SU-DHL-6 (cell line): Measurements from ENCODE around the gene OR6J1.
"Not testable (repeated sequence)": the region's sequence is repeated elsewhere in the genome, so short reads cannot be mapped to it uniquely, and the experiment has no call there.

Experiments used
- H2AFZ ChIP-seq: fragments of 200-600 bp; sonication (generic); 2 replicates; pipeline ENCODE4 v1.6.1; 2014; ENCODE audit warnings: low read depth, mild to moderate bottlenecking, moderate library complexity, mixed read lengths, antibody characterized with exemption, low read length; ENCODE audit not compliant: severe bottlenecking
- H3F3A ChIP-seq: fragments of 200-600 bp; shearing (Covaris generic); 2 replicates; pipeline ENCODE4 v1.6.0; 2016; ENCODE audit warnings: antibody characterized with exemption, mild to moderate bottlenecking; ENCODE audit not compliant: insufficient read depth
- H3K27ac ChIP-seq: fragments of 200-600 bp; sonication (generic); 2 replicates; pipeline ENCODE4 v1.5.1; 2016; ENCODE audit warnings: low read depth, mild to moderate bottlenecking, low read length, moderate library complexity, mixed read lengths
- H3K27me3 ChIP-seq: fragments of 200-600 bp; sonication (generic), shearing (Covaris generic); 2 replicates; pipeline ENCODE4 v1.6.0; 2014; ENCODE audit warnings: mild to moderate bottlenecking, low read length
- H3K36me3 ChIP-seq: fragments of 200-600 bp; sonication (generic); 2 replicates; pipeline ENCODE4 v1.6.1; 2014; ENCODE audit warnings: mild to moderate bottlenecking, low read length, mixed read lengths
- H3K4me2 ChIP-seq: fragments of 300-600, 200-600 bp; shearing (Covaris generic), sonication (generic); 2 replicates; pipeline ENCODE4 v1.6.0; 2014; ENCODE audit warnings: low read length, low read depth, mild to moderate bottlenecking; ENCODE audit not compliant: poor library complexity, severe bottlenecking
- H3K4me3 ChIP-seq: fragments of 200-600 bp; sonication (generic); 2 replicates; pipeline ENCODE4 v1.5.1; 2014; ENCODE audit warnings: antibody characterized with exemption, low read length, mild to moderate bottlenecking, mixed read lengths; ENCODE audit not compliant: insufficient read depth, poor library complexity, severe bottlenecking
- H3K79me2 ChIP-seq: fragments of 200-600 bp; sonication (generic); 2 replicates; pipeline ENCODE4 v1.6.1; 2014; ENCODE audit warnings: mild to moderate bottlenecking, low read length, moderate library complexity; ENCODE audit not compliant: insufficient read depth
- H3K9ac ChIP-seq: fragments of 200-600 bp; sonication (generic); 2 replicates; pipeline ENCODE4 v1.7.0; 2014; ENCODE audit warnings: mild to moderate bottlenecking, low read length
- H3K9me2 ChIP-seq: fragments of 200-600 bp; sonication (generic); replicated peaks from 2 replicates; pipeline ENCODE4 v1.6.1; 2014; ENCODE audit warnings: low read length; ENCODE audit not compliant: insufficient read depth
- H3K9me3 ChIP-seq: fragments of 200-600 bp; sonication (generic); 2 replicates; pipeline ENCODE4 v1.6.1; 2014; ENCODE audit warnings: low read length, mixed read lengths; ENCODE audit not compliant: insufficient read depth
- H4K20me1 ChIP-seq: fragments of 200-600 bp; sonication (generic); 2 replicates; pipeline ENCODE4 v1.6.1; 2014; ENCODE audit warnings: low read depth, mild to moderate bottlenecking, antibody characterized with exemption, low read length, moderate library complexity, mixed read lengths
- CTCF ChIP-seq: fragments of 200-600 bp; sonication (generic); IDR thresholded peaks from one replicate; pipeline ENCODE4 v1.5.1; 2017; ENCODE audit warnings: antibody characterized with exemption, mild to moderate bottlenecking, low read length, moderate library complexity; ENCODE audit not compliant: insufficient read depth, poor library complexity, severe bottlenecking
- EZH2phosphoT487 ChIP-seq: fragments of 200-600 bp; sonication (generic), shearing (Covaris generic); conservative IDR thresholded peaks from 2 replicates; pipeline ENCODE4 v1.6.1; 2018; ENCODE audit warnings: mild to moderate bottlenecking, antibody characterized with exemption, low read length, moderate library complexity, mixed read lengths

OR6J1 gene

GRCh38 chr14:22644305-22644635 lies at the start of gene OR6J1:
TSS of gene OR6J1 (minus strand) at chr14:22644352. CDS start at chr14:22634811, 9,541 bp downstream.
- no peak for TF ChIP-seq CTCF
- no peak for TF ChIP-seq EZH2phosphoT487
- Histone ChIP-seq H3K36me3 (no peaks in the 10 kb centered on the region), H3K9ac (no peak within 1 kb of the TSS), H3K9me2 (no peaks in the 10 kb centered on the region), H4K20me1 (no peaks in the 10 kb centered on the region), H3K27ac (no peak within 1 kb of the TSS), H3K79me2 (no peaks in the 10 kb centered on the region), H3K4me2 (no peak within 1 kb of the TSS), H3K27me3 (no peaks in the 10 kb centered on the region), H3K9me3 (no peaks in the 10 kb centered on the region), H2AFZ (no peak within 1 kb of the TSS), H3F3A (no peaks in the 10 kb centered on the region), H3K4me3 (no peak within 1 kb of the TSS)

GRCh38 chr14:22692194-22692593 lies 48.0 kb upstream of the OR6J1 start:
- no peak overlapping the region for H2AFZ ChIP-seq
- no peak overlapping the region for H3K9ac ChIP-seq
- H3K9me3 ChIP-seq = no peaks in the 10 kb centered on the region
- H3K36me3 ChIP-seq = no peaks in the 10 kb centered on the region
- H3K4me3 ChIP-seq = no peak overlapping the region
- no peaks in the 10 kb centered on the region for H3K79me2 ChIP-seq
- no peaks in the 10 kb centered on the region for H4K20me1 ChIP-seq
- H3K4me2 ChIP-seq = no peak overlapping the region
- TF ChIP-seq CTCF = no peak
- TF ChIP-seq EZH2phosphoT487 = no peak
- no peak overlapping the region for H3K27ac ChIP-seq
- peaks cover 7% of the 10 kb centered on the region; the same call in 1 of the 2 replicates for H3K27me3 ChIP-seq
- H3K9me2 ChIP-seq = no peaks in the 10 kb centered on the region
- H3F3A ChIP-seq = no peaks in the 10 kb centered on the region

- H4K20me1 ChIP-seq = no peaks in the 10 kb centered on the region
- TF ChIP-seq EZH2phosphoT487 = no peak
- no peak for TF ChIP-seq CTCF
- H3K4me2 ChIP-seq = no peak overlapping the region
These were observed 47.0 kb upstream of the OR6J1 start for GRCh38 chr14:22691171-22691570.

DNA sequence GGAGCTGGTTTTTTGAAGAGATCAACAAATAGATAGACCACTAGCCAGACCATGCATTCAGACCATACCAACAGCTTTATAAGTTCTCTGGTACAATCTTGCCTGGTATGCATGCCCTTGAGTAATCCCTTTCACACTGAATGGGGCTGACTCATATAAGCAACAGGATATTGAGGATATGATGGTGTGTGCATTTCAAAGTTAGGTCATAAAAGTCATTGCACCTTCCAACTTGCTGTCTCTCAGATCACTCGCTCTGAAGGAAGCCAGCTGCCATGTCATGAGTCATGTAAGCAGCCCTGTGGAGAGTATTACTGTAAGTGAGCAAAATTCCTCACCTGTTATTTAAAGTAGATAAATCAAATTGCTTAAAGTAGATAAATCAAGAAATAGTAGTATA lies 45.0 kb upstream of the OR6J1 start:
- Histone ChIP-seq H3F3A (no peaks in the 10 kb centered on the region), H3K4me2 (no peak overlapping the region), H4K20me1 (no peaks in the 10 kb centered on the region), H3K27me3 (0 out of 2 replicates have a peak, but pooled peaks cover 1% of the 10 kb centered on the region), H2AFZ (no peak overlapping the region), H3K9ac (no peak overlapping the region), H3K9me2 (no peaks in the 10 kb centered on the region), H3K27ac (no peak overlapping the region), H3K4me3 (no peak overlapping the region), H3K36me3 (no peaks in the 10 kb centered on the region), H3K79me2 (no peaks in the 10 kb centered on the region), H3K9me3 (no peaks in the 10 kb centered on the region)
- TF ChIP-seq EZH2phosphoT487 = no peak
- no peak for TF ChIP-seq CTCF

More at GRCh38 chr14:22691171-22691570, 47.0 kb upstream of the OR6J1 start:
- Histone ChIP-seq H2AFZ (no peak overlapping the region), H3K36me3 (no peaks in the 10 kb centered on the region), H3K9me3 (no peaks in the 10 kb centered on the region), H3K9ac (no peak overlapping the region), H3K79me2 (no peaks in the 10 kb centered on the region), H3K4me3 (no peak overlapping the region), H3K27ac (no peak overlapping the region), H3K9me2 (no peaks in the 10 kb centered on the region), H3K27me3 (peaks cover 7% of the 10 kb centered on the region; the same call in 1 of the 2 replicates), H3F3A (no peaks in the 10 kb centered on the region)

GRCh38 chr14:22687969-22688368 lies 43.8 kb upstream of the OR6J1 start:
- H3K36me3 ChIP-seq, H3K9ac ChIP-seq, H3K9me2 ChIP-seq, H3K79me2 ChIP-seq, H2AFZ ChIP-seq, H3K9me3 ChIP-seq, H3K4me2 ChIP-seq, H3K27ac ChIP-seq, H3K4me3 ChIP-seq, H3K27me3 ChIP-seq, H3F3A ChIP-seq, H4K20me1 ChIP-seq: not testable (repeated sequence)
